HCT116 (cell line): ENCODE measurements around the gene CHST8. TPM values are rescaled to one million over a fixed set of nuclear protein-coding genes. Genes with fewer than 3 reads are reported as not detected.

Experiments used
- ATAC-seq: fragments of 200-7000 bp; cut with Tn5 transposase; 2 replicates; pipeline ENCODE4 v1.9.1; 2020; ENCODE audit warnings: mild to moderate bottlenecking, moderate library complexity
- BruUV-seq: library from RNA; stranded (reverse); fragments of 400-500 nt; replicated peaks from 2 replicates; lab custom pipeline; 2021; lab: Mats Ljungman, UMichigan
- CTCF ChIA-PET: fragments of 300-600 bp; sonication (Branson Sonifier 250); formaldehyde crosslinking; loops from one replicate; lab custom pipeline; 2021; ENCODE audit warnings: antibody characterized with exemption; lab: Charles Lee
- POLR2A ChIA-PET: fragments of 300-600, 350-600 bp; sonication (Branson Sonifier 250); formaldehyde crosslinking; loops from one replicate; lab custom pipeline; 2021; ENCODE audit warnings: antibody characterized with exemption; lab: Charles Lee
- RAD21 ChIA-PET, 2 experiments: fragments of 300-600 bp; sonication (Branson Sonifier 250); formaldehyde crosslinking; loops; one replicate each; lab custom pipeline; 2023; ENCODE audit warnings: low total read pairs in 2 of 2; ENCODE audit not compliant: uncharacterized antibody in 2 of 2, unreplicated experiment in 2 of 2, low non-redundant PET in 1 of 2; lab: Charles Lee
- DNase-seq: peaks from one replicate; pipeline ENCODE4 v3.0.0-alpha.2; 2010; ENCODE audit warnings: low read depth, low spot score
- H2AFZ ChIP-seq: fragments of 200-600 bp; shearing (Covaris generic), sonication (generic); 2 replicates; pipeline ENCODE4 v1.6.1; 2017; ENCODE audit warnings: low read depth, mixed run types, mixed read lengths, antibody characterized with exemption, low read length; ENCODE audit not compliant: poor library complexity, severe bottlenecking
- H3K27ac ChIP-seq: 2 replicates; pipeline ENCODE4 v1.5.1; 2012; ENCODE audit warnings: low read depth, low read length
- H3K27me3 ChIP-seq: fragments of 200-600 bp; sonication (generic); 2 replicates; pipeline ENCODE4 v1.6.1; 2016; ENCODE audit warnings: mixed run types, low read length, mixed read lengths; ENCODE audit not compliant: insufficient read depth
- H3K36me3 ChIP-seq, 2 experiments: fragments of 200-500 bp in 1 of 2; fragments of 200-600 bp in 1 of 2; sonication (Bioruptor generic) in 1 of 2; sonication (generic) in 1 of 2; 2 replicates each; pipeline versions ENCODE4 v1.5.1 to v1.6.1; 2014 to 2016; ENCODE audit warnings: low read length in 2 of 2, inconsistent platforms in 1 of 2, mixed read lengths in 1 of 2, mixed run types in 1 of 2; ENCODE audit not compliant: insufficient read depth in 2 of 2, control insufficient read depth in 1 of 2
- H3K4me1 ChIP-seq, 2 experiments: fragments of 200-600 bp in 1 of 2; sonication (generic) in 1 of 2; 2 replicates each; pipeline versions ENCODE4 v1.5.1 to v1.6.1; 2012 to 2017; ENCODE audit warnings: low read length in 2 of 2, inconsistent platforms in 1 of 2, mild to moderate bottlenecking in 1 of 2, mixed read lengths in 1 of 2, mixed run types in 1 of 2, moderate library complexity in 1 of 2; ENCODE audit not compliant: insufficient read depth in 2 of 2, control insufficient read depth in 1 of 2
- H3K4me2 ChIP-seq: fragments of 200-600 bp; sonication (generic); 2 replicates; pipeline ENCODE4 v1.6.1; 2017; ENCODE audit warnings: mixed run types, low read length, mixed read lengths
- H3K4me3 ChIP-seq, 2 experiments: fragments of 200-600 bp in 1 of 2; sonication (generic) in 1 of 2; replicated peaks in 1 of 2; 2 replicates each; pipeline ENCODE4 v1.5.1; 2011 to 2016; ENCODE audit warnings: low read length in 2 of 2, control low read depth in 1 of 2, low read depth in 1 of 2, mild to moderate bottlenecking in 1 of 2, mixed read lengths in 1 of 2, mixed run types in 1 of 2
- H3K79me2 ChIP-seq: fragments of 200-600 bp; sonication (generic); 2 replicates; pipeline ENCODE4 v1.6.1; 2017; ENCODE audit warnings: mild to moderate bottlenecking, mixed run types, low read length, moderate library complexity, mixed read lengths; ENCODE audit not compliant: insufficient read depth
- H3K9ac ChIP-seq: fragments of 200-600 bp; sonication (generic); 2 replicates; pipeline ENCODE4 v1.6.1; 2016; ENCODE audit warnings: low read length, mixed read lengths
- H3K9me2 ChIP-seq: fragments of 200-600 bp; sonication (generic), shearing (Covaris generic); 2 replicates; pipeline ENCODE4 v1.6.1; 2017; ENCODE audit warnings: mixed run types, mild to moderate bottlenecking, moderate library complexity; ENCODE audit not compliant: insufficient read depth
- H3K9me3 ChIP-seq, 2 experiments: fragments of 200-500 bp in 1 of 2; fragments of 200-600 bp in 1 of 2; sonication (Bioruptor generic) in 1 of 2; sonication (generic) in 1 of 2; 2 replicates each; pipeline ENCODE4 v1.6.1; 2014 to 2017; ENCODE audit warnings: low read length in 2 of 2, mixed read lengths in 2 of 2, inconsistent platforms in 1 of 2, low read depth in 1 of 2, mild to moderate bottlenecking in 1 of 2, mixed run types in 1 of 2, moderate library complexity in 1 of 2; ENCODE audit not compliant: control insufficient read depth in 1 of 2, insufficient read depth in 1 of 2
- H4K20me1 ChIP-seq: fragments of 200-600 bp; sonication (generic), shearing (Covaris generic); 2 replicates; pipeline ENCODE4 v1.6.1; 2017; ENCODE audit warnings: mixed run types, mild to moderate bottlenecking, moderate library complexity; ENCODE audit not compliant: insufficient read depth
- CEBPB ChIP-seq: IDR thresholded peaks from 2 replicates; pipeline ENCODE4 v1.6.1; 2012; ENCODE audit warnings: low read depth
- CTCF ChIP-seq, 3 experiments: fragments of 200-600 bp in 1 of 3; sonication (generic) in 1 of 3; IDR thresholded peaks in 2 of 3; conservative IDR thresholded peaks in 1 of 3; 2 replicates each; pipeline ENCODE4 v1.5.1; 2012 to 2017; ENCODE audit warnings: low read depth in 2 of 3, low read length in 2 of 3, antibody characterized with exemption in 1 of 3, borderline replicate concordance in 1 of 3, control low read depth in 1 of 3, mild to moderate bottlenecking in 1 of 3, mixed read lengths in 1 of 3, mixed run types in 1 of 3, moderate library complexity in 1 of 3; ENCODE audit not compliant: insufficient read depth in 1 of 3
- EZH2 ChIP-seq: fragments of 200-600 bp; sonication (generic); IDR thresholded peaks from 2 replicates; pipeline ENCODE4 v1.6.1; 2017; ENCODE audit warnings: antibody characterized with exemption, mixed run types
- RAD21 ChIP-seq: IDR thresholded peaks from 2 replicates; pipeline ENCODE4 v1.6.1; 2012; ENCODE audit warnings: low read depth, mild to moderate bottlenecking
- intact Hi-C: fragments of 100-400 bp; cut with micrococcal nuclease; formaldehyde crosslinking; loops from 2 replicates; pipeline ENCODE4 v1.10.0; 2022
- total RNA-seq: library from RNA; stranded (reverse); gene quantifications from one replicate; pipeline ENCODE4 v1.2.1, GENCODE V29; 2021; ENCODE audit not compliant: unreplicated experiment
- TF ChIP-seq, protein P1 (sequence below): IDR thresholded peaks from 2 replicates; pipeline ENCODE4 v1.6.1; 2012; ENCODE audit warnings: low read depth
- TF ChIP-seq, protein P2 (sequence below): IDR thresholded peaks from 2 replicates; pipeline ENCODE4 v1.6.1; 2012

Gene CHST8
- total RNA-seq, 1 experiment from 2014 or later, result not detected

GRCh38 chr19:33713194-33713593, 91.4 kb downstream of the CHST8 start (continued):
- TF ChIP-seq, protein P1, sequence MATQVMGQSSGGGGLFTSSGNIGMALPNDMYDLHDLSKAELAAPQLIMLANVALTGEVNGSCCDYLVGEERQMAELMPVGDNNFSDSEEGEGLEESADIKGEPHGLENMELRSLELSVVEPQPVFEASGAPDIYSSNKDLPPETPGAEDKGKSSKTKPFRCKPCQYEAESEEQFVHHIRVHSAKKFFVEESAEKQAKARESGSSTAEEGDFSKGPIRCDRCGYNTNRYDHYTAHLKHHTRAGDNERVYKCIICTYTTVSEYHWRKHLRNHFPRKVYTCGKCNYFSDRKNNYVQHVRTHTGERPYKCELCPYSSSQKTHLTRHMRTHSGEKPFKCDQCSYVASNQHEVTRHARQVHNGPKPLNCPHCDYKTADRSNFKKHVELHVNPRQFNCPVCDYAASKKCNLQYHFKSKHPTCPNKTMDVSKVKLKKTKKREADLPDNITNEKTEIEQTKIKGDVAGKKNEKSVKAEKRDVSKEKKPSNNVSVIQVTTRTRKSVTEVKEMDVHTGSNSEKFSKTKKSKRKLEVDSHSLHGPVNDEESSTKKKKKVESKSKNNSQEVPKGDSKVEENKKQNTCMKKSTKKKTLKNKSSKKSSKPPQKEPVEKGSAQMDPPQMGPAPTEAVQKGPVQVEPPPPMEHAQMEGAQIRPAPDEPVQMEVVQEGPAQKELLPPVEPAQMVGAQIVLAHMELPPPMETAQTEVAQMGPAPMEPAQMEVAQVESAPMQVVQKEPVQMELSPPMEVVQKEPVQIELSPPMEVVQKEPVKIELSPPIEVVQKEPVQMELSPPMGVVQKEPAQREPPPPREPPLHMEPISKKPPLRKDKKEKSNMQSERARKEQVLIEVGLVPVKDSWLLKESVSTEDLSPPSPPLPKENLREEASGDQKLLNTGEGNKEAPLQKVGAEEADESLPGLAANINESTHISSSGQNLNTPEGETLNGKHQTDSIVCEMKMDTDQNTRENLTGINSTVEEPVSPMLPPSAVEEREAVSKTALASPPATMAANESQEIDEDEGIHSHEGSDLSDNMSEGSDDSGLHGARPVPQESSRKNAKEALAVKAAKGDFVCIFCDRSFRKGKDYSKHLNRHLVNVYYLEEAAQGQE, result no peak
- TF ChIP-seq RAD21 (no peak), CTCF (IDR thresholded peaks at IDR 0.05 in 2 of 3, conservative IDR thresholded peaks at IDR 0.05 in 1 of 3; ENCODE audit: borderline replicate concordance in 1 of 3, insufficient read depth in 1 of 3, low read depth in 2 of 3, low read length in 2 of 3) (no peak)

DNA sequence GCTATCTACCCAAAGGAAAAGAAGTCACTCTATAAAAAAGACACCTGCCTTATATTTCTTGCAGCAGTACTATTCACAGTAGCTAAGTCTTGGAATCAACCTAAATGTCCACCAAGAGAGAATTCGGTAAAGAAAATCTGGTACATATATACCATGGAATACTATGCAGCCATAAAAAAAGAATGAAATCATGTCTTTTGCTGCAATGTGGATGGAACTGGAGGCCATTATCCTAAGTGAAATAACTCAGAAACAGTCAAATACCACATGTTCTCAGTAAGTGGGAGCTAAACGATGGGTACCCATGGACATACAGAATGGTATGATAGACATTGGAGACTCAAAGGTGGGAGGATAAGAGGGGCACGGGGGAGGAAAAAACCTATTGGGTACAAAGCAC, 92.4 kb downstream of the CHST8 start:
- Histone ChIP-seq H3K9ac (no peak overlapping the region), H3K27ac (no peak overlapping the region), H3K9me2 (no peaks in the 10 kb centered on the region), H2AFZ (no peak overlapping the region), H3K4me2 (no peak overlapping the region), H3K79me2 (no peaks in the 10 kb centered on the region), H3K9me3 (no peaks in the 10 kb centered on the region), H3K4me1 (no peaks in the 10 kb centered on the region), H3K27me3 (peaks cover 28% of the 10 kb centered on the region), H3K36me3 (no peaks in the 10 kb centered on the region), H4K20me1 (no peaks in the 10 kb centered on the region), H3K4me3 (no peak overlapping the region)
- ChIA-PET CTCF (no interaction called here), RAD21 (no interaction called here), POLR2A (no interaction called here)
- BruUV-seq, result no TSS peak
- TF ChIP-seq, protein P1, result no peak
- TF ChIP-seq EZH2 (no peak), CEBPB (no peak)
- TF ChIP-seq, protein P2, sequence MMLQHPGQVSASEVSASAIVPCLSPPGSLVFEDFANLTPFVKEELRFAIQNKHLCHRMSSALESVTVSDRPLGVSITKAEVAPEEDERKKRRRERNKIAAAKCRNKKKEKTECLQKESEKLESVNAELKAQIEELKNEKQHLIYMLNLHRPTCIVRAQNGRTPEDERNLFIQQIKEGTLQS, result no peak
- ATAC-seq (no peak), DNase-seq (no peak)
- intact Hi-C loops, result no loop called here
